GM10248 (cell line): ENCODE measurements around the gene CSMD2.

Experiments
- CTCF ChIA-PET: fragments of 300-600 bp; sonication (Branson Sonifier 250); formaldehyde crosslinking; extraction: SDS; loops from one replicate; lab custom pipeline; 2021; ENCODE audit warnings: antibody characterized with exemption; lab: Yijun Ruan, JAX
- POLR2A ChIA-PET: fragments of 350-650 bp; sonication (Branson Sonifier 250); formaldehyde crosslinking; extraction: SDS; loops from one replicate; lab custom pipeline; 2020; ENCODE audit warnings: antibody characterized with exemption; lab: Yijun Ruan, JAX
- DNase-seq: peaks from one replicate; pipeline ENCODE4 v3.0.0; 2012; ENCODE audit errors: extremely low spot score
- TF ChIP-seq, protein P1 (sequence below): IDR thresholded peaks from 2 replicates; pipeline ENCODE4 v1.5.1; 2012; ENCODE audit warnings: mild to moderate bottlenecking, low read depth; ENCODE audit errors: extremely low read depth, missing control alignments, control extremely low read depth

Gene CSMD2

DNA sequence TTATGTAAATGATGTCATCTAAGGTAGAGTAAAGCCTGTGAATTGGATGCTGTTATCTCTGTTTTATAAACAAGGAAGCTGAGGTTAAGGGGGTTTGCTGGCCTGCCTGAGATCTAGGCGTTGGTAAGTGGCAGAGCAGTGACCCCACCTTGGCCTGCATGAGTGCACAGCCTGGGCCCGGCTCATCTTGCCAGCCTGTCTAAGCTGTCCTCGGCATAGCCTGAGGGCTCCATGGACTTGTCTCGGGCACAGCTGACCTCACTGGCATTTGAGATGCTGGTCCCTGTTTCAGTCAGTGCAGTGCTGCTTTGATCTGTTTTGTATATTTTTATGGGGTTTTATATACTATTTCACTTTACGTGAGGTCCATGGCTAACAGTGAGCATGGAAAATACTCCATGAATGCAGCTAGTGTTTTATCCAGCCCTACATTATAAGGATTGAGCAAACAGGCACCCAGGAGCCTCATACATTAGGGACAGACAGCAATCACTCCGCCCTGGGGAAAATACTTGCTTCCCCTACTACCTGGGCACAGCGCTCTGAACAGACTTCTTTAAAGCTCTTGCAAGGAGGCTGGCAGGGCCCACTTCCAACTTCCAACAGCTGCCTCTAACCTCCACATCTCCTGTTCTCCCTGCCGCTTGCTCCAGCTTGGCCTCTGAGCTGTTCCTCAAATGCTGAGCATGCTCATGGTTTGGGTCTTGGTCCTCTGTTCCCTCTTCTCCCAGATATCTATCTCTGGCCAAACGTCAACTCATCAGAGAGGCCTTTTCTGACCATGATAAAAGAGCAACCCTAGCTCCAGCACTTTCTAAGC, 451.8 kb downstream of the CSMD2 start:
- POLR2A ChIA-PET: no interaction called here
- DNase-seq: no peak
- TF ChIP-seq, protein P1, sequence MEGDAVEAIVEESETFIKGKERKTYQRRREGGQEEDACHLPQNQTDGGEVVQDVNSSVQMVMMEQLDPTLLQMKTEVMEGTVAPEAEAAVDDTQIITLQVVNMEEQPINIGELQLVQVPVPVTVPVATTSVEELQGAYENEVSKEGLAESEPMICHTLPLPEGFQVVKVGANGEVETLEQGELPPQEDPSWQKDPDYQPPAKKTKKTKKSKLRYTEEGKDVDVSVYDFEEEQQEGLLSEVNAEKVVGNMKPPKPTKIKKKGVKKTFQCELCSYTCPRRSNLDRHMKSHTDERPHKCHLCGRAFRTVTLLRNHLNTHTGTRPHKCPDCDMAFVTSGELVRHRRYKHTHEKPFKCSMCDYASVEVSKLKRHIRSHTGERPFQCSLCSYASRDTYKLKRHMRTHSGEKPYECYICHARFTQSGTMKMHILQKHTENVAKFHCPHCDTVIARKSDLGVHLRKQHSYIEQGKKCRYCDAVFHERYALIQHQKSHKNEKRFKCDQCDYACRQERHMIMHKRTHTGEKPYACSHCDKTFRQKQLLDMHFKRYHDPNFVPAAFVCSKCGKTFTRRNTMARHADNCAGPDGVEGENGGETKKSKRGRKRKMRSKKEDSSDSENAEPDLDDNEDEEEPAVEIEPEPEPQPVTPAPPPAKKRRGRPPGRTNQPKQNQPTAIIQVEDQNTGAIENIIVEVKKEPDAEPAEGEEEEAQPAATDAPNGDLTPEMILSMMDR: no peak
- CTCF ChIA-PET: no interaction called here

DNA sequence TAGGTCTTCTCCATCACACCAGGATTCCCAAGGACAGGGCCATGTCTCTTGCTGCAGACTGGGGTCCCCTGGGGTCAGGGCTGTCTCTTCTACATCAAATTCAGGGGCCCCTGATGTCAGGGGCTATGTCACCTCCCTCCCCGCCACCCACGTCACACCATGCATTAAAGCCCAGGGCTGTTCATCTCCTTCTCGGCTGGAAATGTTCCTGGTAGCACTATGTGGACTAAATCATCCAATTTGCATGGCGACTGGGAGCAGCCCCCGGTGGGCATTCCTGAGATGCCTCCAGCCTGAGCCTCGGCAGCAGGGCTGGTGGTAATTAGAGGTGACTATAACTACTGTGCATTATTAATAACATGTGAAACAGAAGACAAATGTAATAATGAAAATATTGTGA, 452.8 kb downstream of the CSMD2 start:
- ChIA-PET CTCF (interaction anchor here (1.1 kb wide), 1 partner anchor 11 kb away, joined by 3 read pairs; no protein-coding TSS in a partner anchor), POLR2A (no interaction called here)
- DNase-seq: no peak
- TF ChIP-seq, protein P1: no peak

DNA sequence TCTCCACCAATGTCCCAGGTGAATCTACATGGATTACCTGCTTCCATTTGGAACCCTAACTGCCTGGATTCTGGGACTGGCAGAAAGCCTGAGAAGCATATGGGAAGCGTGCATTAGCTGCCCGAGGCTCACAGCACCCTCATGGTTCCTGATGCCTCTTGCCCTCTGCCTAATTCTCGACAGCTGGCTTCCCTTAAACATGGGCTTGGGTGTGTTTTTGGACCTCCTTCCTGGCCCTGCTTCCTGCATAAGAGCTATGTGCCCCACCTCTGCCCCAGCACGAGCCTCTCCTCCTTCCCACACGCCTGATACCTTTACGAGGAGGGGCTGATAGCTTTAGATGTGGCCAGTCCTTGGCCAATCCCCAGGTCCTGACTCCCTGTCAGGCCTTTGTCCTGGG, 453.5 kb downstream of the CSMD2 start:
- DNase-seq: no peak
- TF ChIP-seq, protein P1: no peak
- CTCF ChIA-PET: interaction anchor here (1.1 kb wide), 1 partner anchor 10 kb away, joined by 3 read pairs; no protein-coding TSS in a partner anchor
- POLR2A ChIA-PET: no interaction called here

DNA sequence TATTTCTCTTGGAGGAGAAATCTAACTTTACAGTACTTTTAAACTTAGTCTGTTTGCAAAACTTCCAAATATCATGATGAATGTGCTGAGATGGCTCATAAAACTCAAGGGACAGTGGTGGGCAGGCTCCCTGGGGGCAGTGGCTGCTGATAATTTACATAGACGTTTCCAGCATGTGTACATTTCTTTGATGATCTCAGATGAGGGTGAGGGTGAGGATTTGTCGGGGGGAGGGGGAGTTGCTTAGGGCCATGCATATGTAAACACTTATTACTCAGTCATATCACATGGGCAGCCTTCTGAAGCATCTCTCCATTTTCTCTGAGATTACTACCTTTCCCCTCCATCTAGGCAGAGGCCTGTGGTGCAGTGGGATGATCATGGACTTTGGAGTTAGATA, 454.1 kb downstream of the CSMD2 start:
- POLR2A ChIA-PET: no interaction called here
- TF ChIP-seq, protein P1: no peak

DNA sequence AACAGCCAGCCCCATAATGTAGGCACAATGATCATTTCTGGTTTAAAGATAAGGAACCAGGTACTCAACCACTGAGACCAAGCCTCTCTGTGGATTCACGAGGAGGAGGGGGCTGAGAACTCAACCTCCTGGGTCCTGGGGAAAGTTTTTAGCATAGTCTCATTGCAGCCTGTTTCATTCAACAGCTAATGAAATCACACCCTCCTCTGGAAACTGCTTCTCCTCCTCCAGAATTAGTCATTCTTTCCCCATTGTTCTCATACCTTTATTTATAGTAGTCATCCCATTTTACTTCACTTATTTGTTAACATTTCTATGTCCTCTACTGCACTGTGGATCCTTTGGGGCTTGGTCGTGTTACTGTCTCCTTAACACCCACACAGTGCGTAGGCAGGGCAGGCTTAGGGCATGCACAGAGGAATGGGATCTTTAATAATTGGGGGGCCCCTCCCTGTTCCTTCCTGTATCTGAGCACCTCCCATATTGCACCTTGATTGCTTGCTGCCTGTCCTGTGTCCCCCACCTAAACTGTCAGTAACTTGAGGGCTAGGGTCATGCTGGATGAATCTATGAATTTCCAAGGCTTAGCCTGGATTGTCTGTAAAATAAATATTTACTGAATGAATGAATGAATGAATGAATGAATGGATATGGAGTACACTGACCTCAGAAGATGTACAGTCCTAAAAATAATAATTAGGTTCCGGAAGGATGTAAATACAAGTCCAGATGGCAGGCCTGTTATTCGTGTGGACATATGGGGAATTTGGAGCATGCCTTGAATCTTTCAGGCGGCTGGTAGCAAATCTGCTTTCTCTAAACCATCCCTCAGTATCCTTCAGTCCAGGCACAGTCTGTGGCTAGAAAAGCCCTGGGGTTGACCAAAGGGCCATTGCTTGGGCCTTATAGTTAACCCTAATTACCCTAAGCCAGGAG, 455.0 kb downstream of the CSMD2 start:
- DNase-seq: no peak
- TF ChIP-seq, protein P1: no peak
- ChIA-PET POLR2A (no interaction called here), CTCF (no interaction called here)

More for the DNA sequence above, 454.1 kb downstream of the CSMD2 start:
- CTCF ChIA-PET: interaction anchor here (1.1 kb wide), 1 partner anchor 10 kb away, joined by 3 read pairs; no protein-coding TSS in a partner anchor
- no peak for DNase-seq

DNA sequence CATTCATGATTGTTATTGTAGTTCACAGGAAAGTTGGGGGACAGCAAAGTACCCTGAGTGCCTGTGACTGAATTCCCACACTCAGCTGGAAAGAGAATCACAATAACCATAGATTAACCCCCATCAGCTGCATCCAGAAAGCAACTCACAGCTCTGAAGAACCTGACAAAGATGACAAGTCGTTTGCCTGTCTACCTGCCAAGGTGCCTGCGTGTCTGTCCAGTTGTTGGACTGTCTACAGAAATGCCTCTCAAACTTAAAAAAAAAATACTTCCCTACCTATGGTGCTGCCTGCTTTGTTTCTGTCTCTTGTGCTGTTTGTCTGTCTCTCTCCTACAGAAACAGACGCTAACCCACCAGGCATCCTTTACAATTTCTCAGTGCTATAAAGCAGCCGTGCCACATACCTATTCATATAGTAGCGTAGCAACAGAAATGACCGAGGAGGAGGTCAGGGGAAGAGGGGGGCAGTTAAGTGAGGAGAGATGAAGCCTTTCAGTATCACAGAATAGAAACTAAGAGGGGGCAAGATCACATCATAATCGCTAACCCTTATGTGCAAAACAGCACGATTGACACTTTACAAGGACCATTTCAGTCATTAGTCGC, 455.8 kb downstream of the CSMD2 start:
- TF ChIP-seq, protein P1: no peak
- POLR2A ChIA-PET: no interaction called here
- DNase-seq: no peak
- CTCF ChIA-PET: interaction anchor here (1.5 kb wide), 1 partner anchor 14 kb away, joined by 3 read pairs; no protein-coding TSS in a partner anchor
